Ramos (cell line): Measurements from ENCODE around the gene ADAMTS17.

Experiments
- in situ Hi-C: fragments of 300-500 bp; cut with MboI; formaldehyde crosslinking; loops from one replicate; pipeline ENCODE4 v1.14.3; 2022; ENCODE audit warnings: low sequenced_read_pairs; ENCODE audit not compliant: unreplicated experiment

Gene ADAMTS17

GRCh38 chr15:100234158-100235029, 107.4 kb downstream of the ADAMTS17 start:
- in situ Hi-C loops, result no loop called here

- in situ Hi-C loops, result no loop called here
Measured at GRCh38 chr15:100230784-100231183, 111.0 kb downstream of the ADAMTS17 start.

GRCh38 chr15:100229181-100230163, 112.3 kb downstream of the ADAMTS17 start:
- in situ Hi-C loops, result no loop called here

DNA sequence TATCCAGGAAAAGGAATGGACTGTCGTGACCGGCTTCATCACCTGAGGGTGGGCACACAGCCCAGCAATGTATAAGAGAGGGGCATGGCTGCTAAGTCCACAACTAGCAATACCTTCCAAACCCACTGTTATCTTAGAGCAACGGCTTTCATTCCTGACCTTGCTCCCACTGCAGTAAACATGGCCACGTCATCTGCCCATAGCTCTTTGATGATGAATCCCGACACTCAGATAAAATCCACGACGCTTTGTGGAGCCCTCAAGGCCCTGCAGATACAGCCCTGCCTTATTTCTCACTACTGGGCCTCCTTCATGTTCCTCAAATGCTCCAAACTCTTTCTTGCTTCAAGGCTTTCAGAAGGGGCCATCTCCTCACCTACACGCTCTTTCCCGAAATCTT, 114.0 kb downstream of the ADAMTS17 start:
- in situ Hi-C loops, result no loop called here

GRCh38 chr15:100226107-100226506, 115.7 kb downstream of the ADAMTS17 start:
- in situ Hi-C loops, result no loop called here

GRCh38 chr15:100224206-100225185, 117.3 kb downstream of the ADAMTS17 start:
- in situ Hi-C loops, result no loop called here

- in situ Hi-C loops, result no loop called here
Measured at GRCh38 chr15:100222349-100222715, 119.4 kb downstream of the ADAMTS17 start.

GRCh38 chr15:100221471-100222348, 120.1 kb downstream of the ADAMTS17 start:
- in situ Hi-C loops, result no loop called here

DNA sequence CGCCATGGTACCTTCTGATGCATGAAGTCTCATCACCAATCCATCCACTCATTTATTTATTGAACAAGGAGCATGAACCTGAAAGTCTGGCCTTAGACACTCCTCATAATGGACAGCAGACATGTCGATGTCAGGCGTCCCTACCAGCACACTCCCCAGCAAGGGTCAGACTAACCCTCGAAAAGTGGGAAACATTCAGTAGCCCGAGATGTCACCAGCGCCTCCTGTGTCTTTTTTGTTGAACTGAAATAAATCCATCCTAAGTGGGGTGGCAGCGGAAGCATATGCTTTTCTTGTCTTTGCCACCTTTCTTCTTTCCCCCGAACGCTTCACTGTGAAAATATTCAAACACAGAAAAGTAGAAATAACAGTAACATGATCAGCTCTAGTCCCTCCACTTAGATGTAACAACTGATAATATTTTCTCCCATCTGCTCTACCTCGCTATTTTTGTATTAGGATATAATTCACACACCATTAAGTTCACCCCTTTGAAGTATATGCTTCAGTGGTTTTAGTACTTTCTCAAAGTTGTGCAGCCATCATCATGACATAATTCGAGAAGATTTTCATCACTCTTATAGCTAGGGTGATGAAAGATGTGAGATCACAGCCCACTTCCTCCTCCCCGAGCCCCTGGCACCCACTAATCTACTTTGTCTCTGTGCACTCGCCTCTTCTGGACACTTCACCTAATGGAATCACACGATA, 121.6 kb downstream of the ADAMTS17 start:
- in situ Hi-C loops, result no loop called here

- in situ Hi-C loops, result no loop called here
Measured at GRCh38 chr15:100218434-100218833, 123.3 kb downstream of the ADAMTS17 start.

DNA sequence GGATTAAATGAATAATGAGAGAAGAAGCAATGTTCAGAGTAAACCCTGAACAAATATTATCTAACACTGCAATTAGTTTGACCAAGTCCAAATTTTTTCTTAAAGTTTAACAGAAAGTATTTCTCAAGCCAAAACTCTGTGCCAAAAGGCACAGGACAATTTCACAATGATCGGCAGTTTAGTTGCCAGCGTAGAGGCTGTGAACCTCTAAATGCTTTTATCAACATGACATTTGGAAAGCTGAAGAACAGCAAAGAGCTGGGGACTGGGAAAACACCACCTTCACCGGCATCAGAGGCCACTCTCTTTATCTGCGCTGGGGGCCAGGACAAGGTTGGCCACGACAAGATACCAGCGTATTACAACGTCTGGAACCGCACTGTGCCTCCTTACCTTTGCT, 125.6 kb downstream of the ADAMTS17 start:
- in situ Hi-C loops, result no loop called here

DNA sequence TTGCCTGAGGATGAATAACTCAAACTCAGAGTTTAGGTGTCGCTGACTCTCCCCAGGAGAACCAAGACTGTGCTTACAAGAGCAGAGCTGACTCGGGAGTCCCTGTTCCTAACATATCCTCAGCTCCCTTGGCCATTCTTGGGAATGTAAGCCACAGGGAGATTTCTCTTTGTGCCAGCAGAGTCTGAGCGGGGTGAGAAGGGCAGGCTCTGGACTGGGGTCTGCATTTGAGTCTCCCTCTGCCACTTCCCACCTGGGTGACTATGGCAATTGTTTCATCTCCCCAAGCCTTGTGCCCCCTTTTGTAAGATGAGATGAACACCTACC, 126.0 kb downstream of the ADAMTS17 start:
- in situ Hi-C loops, result no loop called here

DNA sequence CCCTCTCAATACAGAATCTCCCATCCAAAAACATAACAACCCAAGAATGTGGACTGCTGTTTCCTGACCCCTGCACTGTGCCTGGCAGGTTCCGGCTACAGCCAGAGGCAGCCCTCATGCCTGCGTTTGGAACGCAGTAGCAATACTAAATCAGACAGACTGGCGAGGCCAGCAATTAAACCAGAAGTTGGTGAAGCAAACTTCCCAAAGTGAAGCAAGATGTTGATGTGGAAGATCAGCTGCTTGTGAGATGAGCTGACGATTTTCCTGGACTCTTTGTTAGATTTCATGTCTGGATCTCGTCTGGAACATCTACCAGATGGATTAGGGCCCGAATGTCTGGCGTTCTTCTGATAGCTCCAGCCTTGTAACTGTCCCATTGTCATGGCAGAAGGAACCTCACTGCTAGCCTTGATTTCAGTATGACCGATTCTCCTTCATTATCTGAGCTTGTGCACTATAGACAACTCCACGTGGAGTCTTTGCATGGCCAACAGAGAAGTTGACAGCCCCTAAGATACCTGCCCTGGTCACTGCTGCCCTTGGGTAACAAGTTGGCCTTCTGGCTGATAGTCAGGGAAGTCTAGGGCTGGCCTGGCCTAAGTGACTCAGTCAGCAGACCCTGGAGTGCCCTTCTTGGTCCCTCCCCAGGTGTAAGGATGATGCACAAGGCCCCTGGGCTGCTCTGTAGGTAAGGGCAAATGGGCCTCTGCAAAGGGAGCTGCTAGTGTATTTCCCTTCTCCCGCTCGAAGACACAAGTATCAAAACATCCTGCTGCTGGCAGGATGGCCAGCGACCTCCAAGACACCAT, 126.5 kb downstream of the ADAMTS17 start:
- in situ Hi-C loops, result no loop called here

GRCh38 chr15:100211855-100212850, 129.6 kb downstream of the ADAMTS17 start:
- in situ Hi-C loops, result no loop called here

GRCh38 chr15:100210338-100210737, 131.4 kb downstream of the ADAMTS17 start:
- in situ Hi-C loops, result no loop called here

GRCh38 chr15:100208921-100209603, 132.7 kb downstream of the ADAMTS17 start:
- in situ Hi-C loops, result no loop called here
